Keratinocyte (primary cell): ENCODE data around the gene TUBB. TPM values are rescaled to one million over a fixed set of nuclear protein-coding genes. Genes with fewer than 3 reads are reported as not detected.

Experiments
- DNase-seq: peaks from one replicate; pipeline ENCODE4 v3.0.0-alpha.2; 2011; ENCODE audit warnings: low read depth, missing footprints, low spot score
- FAIRE-seq: peaks from 2 replicates; lab custom pipeline; 2011; peaks lifted over from hg19 to GRCh38; lab: Jason Lieb, UNC
- H2AFZ ChIP-seq: 2 replicates; pipeline ENCODE4 v1.6.0; 2012; ENCODE audit warnings: low read length, control low read depth, inconsistent platforms; ENCODE audit not compliant: control insufficient read depth
- H3K27ac ChIP-seq: 2 replicates; pipeline ENCODE4 v1.5.1; 2011; ENCODE audit warnings: low read length; ENCODE audit not compliant: control insufficient read depth, insufficient read depth
- H3K27me3 ChIP-seq: 3 replicates; pipeline ENCODE4 v1.6.0; 2011; ENCODE audit warnings: low read length; ENCODE audit not compliant: control insufficient read depth, insufficient read depth; ENCODE audit errors: extremely low read depth
- H3K36me3 ChIP-seq, 2 experiments: 2 replicates in 1 of 2; 3 replicates in 1 of 2; pipeline ENCODE4 v1.5.1; 2011; ENCODE audit warnings: low read length in 2 of 2, mild to moderate bottlenecking in 1 of 2; ENCODE audit not compliant: control insufficient read depth in 2 of 2, insufficient read depth in 2 of 2; ENCODE audit errors: extremely low read depth in 1 of 2
- H3K4me1 ChIP-seq: 3 replicates; pipeline ENCODE4 v1.5.1; 2011; ENCODE audit warnings: low read length; ENCODE audit not compliant: control insufficient read depth, insufficient read depth; ENCODE audit errors: extremely low read depth
- H3K4me2 ChIP-seq: 3 replicates; pipeline ENCODE4 v1.6.0; 2011; ENCODE audit warnings: low read depth, low read length; ENCODE audit not compliant: control insufficient read depth, insufficient read depth; ENCODE audit errors: extremely low read depth
- H3K4me3 ChIP-seq, 3 experiments: fragments of 200-600 bp in 1 of 3; sonication (generic) in 1 of 3; 2 replicates in 2 of 3; 3 replicates in 1 of 3; pipeline ENCODE4 v1.5.1; 2011 to 2016; ENCODE audit warnings: low read length in 3 of 3, mild to moderate bottlenecking in 3 of 3, control low read depth in 2 of 3, inconsistent platforms in 1 of 3, low read depth in 1 of 3, mixed read lengths in 1 of 3, mixed run types in 1 of 3, moderate library complexity in 1 of 3; ENCODE audit not compliant: control insufficient read depth in 2 of 3, insufficient read depth in 2 of 3; ENCODE audit errors: extremely low read depth in 1 of 3
- H3K79me2 ChIP-seq: 2 replicates; pipeline ENCODE4 v1.6.0; 2012; ENCODE audit warnings: low read length; ENCODE audit not compliant: control insufficient read depth, insufficient read depth
- H3K9ac ChIP-seq: 3 replicates; pipeline ENCODE4 v1.6.0; 2011; ENCODE audit warnings: low read length; ENCODE audit not compliant: control insufficient read depth, insufficient read depth; ENCODE audit errors: extremely low read depth
- H3K9me1 ChIP-seq: 3 replicates; pipeline ENCODE4 v1.6.0; 2011; ENCODE audit warnings: low read length; ENCODE audit not compliant: control insufficient read depth, insufficient read depth; ENCODE audit errors: extremely low read depth
- H3K9me3 ChIP-seq: 2 replicates; pipeline ENCODE4 v1.5.1; 2012; ENCODE audit warnings: low read depth, low read length; ENCODE audit not compliant: control insufficient read depth
- H4K20me1 ChIP-seq: 3 replicates; pipeline ENCODE4 v1.6.0; 2011; ENCODE audit warnings: low read length; ENCODE audit not compliant: control insufficient read depth, insufficient read depth; ENCODE audit errors: extremely low read depth
- EZH2 ChIP-seq: IDR thresholded peaks from one replicate; pipeline ENCODE4 v1.6.1; 2012; ENCODE audit warnings: inconsistent platforms, mild to moderate bottlenecking, low read length, moderate library complexity
- dilution Hi-C: fragments of 300-500 bp; cut with MboI; formaldehyde crosslinking; loops from one replicate; pipeline ENCODE4 v1.7.0; 2020; ENCODE audit warnings: low sequenced_read_pairs; ENCODE audit not compliant: extremely low pct_ligation_motif_present
- polyA plus RNA-seq, 5 experiments: library from polyadenylated mRNA; depleted of rRNA in 3 of 5; stranded (reverse) in 3 of 5; stranded (forward) in 1 of 5; unstranded in 1 of 5; fragments of >200 nt; gene quantifications; 1 replicate in 1 of 5; 2 replicates in 3 of 5; 3 replicates in 1 of 5; pipeline versions ENCODE4 v1.2.1 to v1.2.3, GENCODE V29; 2011 to 2012; ENCODE audit warnings: missing spikeins in 2 of 5, low read depth in 1 of 5, low replicate concordance in 1 of 5
- TF ChIP-seq, protein P1 (sequence below), 3 experiments: IDR thresholded peaks in 1 of 3; conservative IDR thresholded peaks in 1 of 3; optimal IDR thresholded peaks in 1 of 3; 2 replicates in 2 of 3; 3 replicates in 1 of 3; pipeline versions ENCODE3 to v1.5.1; 2011; ENCODE audit warnings: low read length in 3 of 3, mild to moderate bottlenecking in 3 of 3, moderate library complexity in 2 of 3, control low read depth in 1 of 3, inconsistent platforms in 1 of 3; ENCODE audit not compliant: insufficient read depth in 2 of 3; ENCODE audit errors: extremely low read depth in 1 of 3

Gene TUBB
- polyA plus RNA-seq, 1 donor (not counting 4 experiments of a cell fraction or from before 2014, with no cell fraction given), result 1,159 TPM

DNA sequence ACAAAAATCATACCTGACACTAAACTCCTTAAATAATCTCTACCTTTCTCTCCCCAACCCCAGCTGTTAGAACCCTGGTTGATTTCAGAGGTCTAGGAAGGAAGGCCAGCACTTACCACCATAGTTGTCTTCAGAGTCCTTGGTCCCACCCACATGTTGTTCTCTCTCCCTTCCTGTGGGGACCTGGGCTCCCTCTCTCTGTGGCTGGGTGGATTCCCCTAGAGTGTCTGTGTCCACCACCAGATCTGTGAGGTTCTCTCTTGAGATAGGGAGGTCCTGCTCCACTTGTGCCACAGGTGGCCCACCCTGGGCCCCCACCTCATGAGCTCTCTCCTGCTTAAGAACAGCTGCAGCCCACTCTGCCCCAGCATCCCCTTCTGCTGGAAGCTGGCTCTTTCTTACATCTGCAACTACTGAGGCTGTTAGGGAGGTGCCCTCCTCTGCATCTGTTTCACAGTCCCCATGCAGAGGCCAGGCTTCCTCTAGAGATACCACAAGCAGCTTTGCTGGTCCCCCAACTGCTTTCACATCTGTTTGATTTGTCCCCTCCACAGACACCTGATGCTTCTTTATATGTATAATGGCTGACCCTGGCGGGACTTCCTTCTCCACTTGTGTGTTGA lies 8.3 kb upstream of the TUBB start:
- Histone ChIP-seq H3K27ac (no peak overlapping the region), H3K79me2 (peaks cover 4% of the 10 kb centered on the region), H3K9ac (no peak overlapping the region), H2AFZ (no peak overlapping the region), H3K9me1 (no peaks in the 10 kb centered on the region), H3K4me1 (peaks cover 15% of the 10 kb centered on the region), H3K36me3 (peaks cover 15 to 25% of the 10 kb centered on the region in 2 experiments), H3K27me3 (no peaks in the 10 kb centered on the region), H4K20me1 (no peaks in the 10 kb centered on the region), H3K9me3 (no peaks in the 10 kb centered on the region), H3K4me3 (no peak overlapping the region), H3K4me2 (no peak overlapping the region)
- FAIRE-seq, result no peak
- TF ChIP-seq, protein P1, sequence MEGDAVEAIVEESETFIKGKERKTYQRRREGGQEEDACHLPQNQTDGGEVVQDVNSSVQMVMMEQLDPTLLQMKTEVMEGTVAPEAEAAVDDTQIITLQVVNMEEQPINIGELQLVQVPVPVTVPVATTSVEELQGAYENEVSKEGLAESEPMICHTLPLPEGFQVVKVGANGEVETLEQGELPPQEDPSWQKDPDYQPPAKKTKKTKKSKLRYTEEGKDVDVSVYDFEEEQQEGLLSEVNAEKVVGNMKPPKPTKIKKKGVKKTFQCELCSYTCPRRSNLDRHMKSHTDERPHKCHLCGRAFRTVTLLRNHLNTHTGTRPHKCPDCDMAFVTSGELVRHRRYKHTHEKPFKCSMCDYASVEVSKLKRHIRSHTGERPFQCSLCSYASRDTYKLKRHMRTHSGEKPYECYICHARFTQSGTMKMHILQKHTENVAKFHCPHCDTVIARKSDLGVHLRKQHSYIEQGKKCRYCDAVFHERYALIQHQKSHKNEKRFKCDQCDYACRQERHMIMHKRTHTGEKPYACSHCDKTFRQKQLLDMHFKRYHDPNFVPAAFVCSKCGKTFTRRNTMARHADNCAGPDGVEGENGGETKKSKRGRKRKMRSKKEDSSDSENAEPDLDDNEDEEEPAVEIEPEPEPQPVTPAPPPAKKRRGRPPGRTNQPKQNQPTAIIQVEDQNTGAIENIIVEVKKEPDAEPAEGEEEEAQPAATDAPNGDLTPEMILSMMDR (optimal IDR thresholded peaks at IDR 0.05 in 1 of 3, IDR thresholded peaks at IDR 0.05 in 1 of 3, conservative IDR thresholded peaks at IDR 0.05 in 1 of 3; ENCODE audit: extremely low read depth in 1 of 3, insufficient read depth in 2 of 3, low read length in 3 of 3), result no peak
- TF ChIP-seq EZH2, result no peak
- dilution Hi-C loops, result no loop called here
- no peak for DNase-seq

DNA sequence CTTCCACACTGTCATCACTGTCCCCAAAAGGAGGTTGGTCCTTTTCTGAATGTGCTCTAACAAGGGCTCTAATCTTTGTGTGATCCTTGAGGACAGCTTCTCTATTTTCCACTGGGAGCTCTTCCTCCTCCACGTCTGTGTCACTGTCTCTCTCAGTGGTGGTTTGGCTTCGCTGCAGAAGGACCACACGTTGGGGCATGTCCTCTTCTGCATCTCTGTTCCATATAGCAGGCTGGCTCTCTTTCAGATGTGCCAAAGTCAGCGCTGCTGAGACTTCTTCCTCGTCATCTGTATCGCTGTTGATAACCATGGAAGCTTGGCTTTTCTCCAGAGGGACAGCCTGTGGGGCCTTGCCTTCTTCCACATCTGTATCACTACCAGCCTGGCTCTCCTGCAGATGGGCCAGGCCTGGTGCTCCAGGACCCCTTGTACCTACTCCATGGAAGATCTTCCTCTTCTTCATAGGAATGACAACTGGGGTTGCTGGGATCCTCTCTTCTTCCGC lies 7.7 kb upstream of the TUBB start:
- Histone ChIP-seq H3K36me3 (peaks cover 15 to 25% of the 10 kb centered on the region in 2 experiments), H3K9me3 (no peaks in the 10 kb centered on the region), H2AFZ (no peak overlapping the region), H4K20me1 (no peaks in the 10 kb centered on the region), H3K4me3 (no peak overlapping the region), H3K79me2 (peaks cover 4% of the 10 kb centered on the region), H3K27ac (no peak overlapping the region), H3K4me2 (peak overlapping the region; percentile 20), H3K9me1 (no peaks in the 10 kb centered on the region), H3K27me3 (no peaks in the 10 kb centered on the region), H3K4me1 (peaks cover 15% of the 10 kb centered on the region), H3K9ac (no peak overlapping the region)
- FAIRE-seq (peak; percentile 32), DNase-seq (no peak)
- dilution Hi-C loops, result no loop called here
- TF ChIP-seq EZH2, result no peak
- TF ChIP-seq, protein P1 (optimal IDR thresholded peaks at IDR 0.05 in 1 of 3, IDR thresholded peaks at IDR 0.05 in 1 of 3, conservative IDR thresholded peaks at IDR 0.05 in 1 of 3; ENCODE audit: extremely low read depth in 1 of 3, insufficient read depth in 2 of 3, low read length in 3 of 3), result no peak
